GM12878 (cell line): ENCODE results near the gene DFFB. TPM values are rescaled to one million over a fixed set of nuclear protein-coding genes. Genes with fewer than 3 reads are reported as not detected.

Experiments used
- ATAC-seq: fragments of 200-7000 bp; cut with Tn5 transposase; 3 replicates; pipeline ENCODE4 v1.9.1; 2020; ENCODE audit warnings: mild to moderate bottlenecking, moderate library complexity
- BruUV-seq: library from RNA; stranded (reverse); fragments of 400-500 nt; replicated peaks from 2 replicates; lab custom pipeline; 2021; lab: Mats Ljungman, UMichigan
- CTCF ChIA-PET: fragments of 300-600 bp; sonication (Branson Sonifier 250); formaldehyde crosslinking; extraction: SDS; loops from one replicate; lab custom pipeline; 2021; ENCODE audit warnings: inconsistent platforms; lab: Yijun Ruan, JAX
- POLR2A ChIA-PET: fragments of 350-600 bp; formaldehyde crosslinking; extraction: SDS; loops from one replicate; lab custom pipeline; 2021; ENCODE audit warnings: inconsistent platforms; lab: Charles Lee
- RAD21 ChIA-PET: fragments of 300-600 bp; sonication (Branson Sonifier 250); formaldehyde crosslinking; loops from one replicate; lab custom pipeline; 2023; ENCODE audit warnings: antibody characterized with exemption; ENCODE audit not compliant: unreplicated experiment; lab: Charles Lee
- SMC1A ChIA-PET: fragments of 300-600 bp; sonication (Branson Sonifier 250); formaldehyde crosslinking; loops from one replicate; lab custom pipeline; 2023; ENCODE audit not compliant: unreplicated experiment, uncharacterized antibody; lab: Charles Lee
- DNase-seq: peaks from one replicate; pipeline ENCODE4 v3.0.0-alpha.2; 2011; ENCODE audit warnings: low read depth, low spot score
- FAIRE-seq: peaks from 3 replicates; lab custom pipeline; 2011; peaks lifted over from hg19 to GRCh38; lab: Jason Lieb, UNC
- H2AFZ ChIP-seq: 2 replicates; pipeline ENCODE4 v1.6.0; 2011; ENCODE audit warnings: low read depth, low read length, control low read depth; ENCODE audit not compliant: control insufficient read depth
- H3K27ac ChIP-seq: 2 replicates; pipeline ENCODE4 v1.5.1; 2011; ENCODE audit warnings: control low read depth; ENCODE audit not compliant: control insufficient read depth, insufficient read depth
- H3K27me3 ChIP-seq, 2 experiments: replicated peaks in 1 of 2; 2 replicates each; pipeline versions ENCODE4 v1.6.0 to v1.6.1; 2011; ENCODE audit warnings: low read length in 1 of 2; ENCODE audit not compliant: control insufficient read depth in 2 of 2, insufficient read depth in 2 of 2
- H3K36me3 ChIP-seq, 2 experiments: 2 replicates each; pipeline ENCODE4 v1.5.1; 2011; ENCODE audit warnings: low read length in 1 of 2; ENCODE audit not compliant: control insufficient read depth in 2 of 2, insufficient read depth in 2 of 2
- H3K4me1 ChIP-seq: 2 replicates; pipeline ENCODE4 v1.6.1; 2011; ENCODE audit warnings: mild to moderate bottlenecking, low read length, moderate library complexity, mixed read lengths; ENCODE audit not compliant: control insufficient read depth, insufficient read depth
- H3K4me2 ChIP-seq: 2 replicates; pipeline ENCODE4 v1.6.0; 2011; ENCODE audit warnings: control low read depth; ENCODE audit not compliant: control insufficient read depth, insufficient read depth
- H3K4me3 ChIP-seq: fragments of 200-600 bp; sonication (generic); 2 replicates; pipeline ENCODE4 v1.5.1; 2016
- H3K79me2 ChIP-seq: 2 replicates; pipeline ENCODE4 v1.6.0; 2011; ENCODE audit warnings: low read length; ENCODE audit not compliant: control insufficient read depth, insufficient read depth
- H3K9ac ChIP-seq: 2 replicates; pipeline ENCODE4 v1.8.0; 2011; ENCODE audit warnings: low read length, control low read depth, mixed read lengths; ENCODE audit not compliant: control insufficient read depth, insufficient read depth
- H3K9me3 ChIP-seq: replicated peaks from 3 replicates; pipeline ENCODE4 v1.5.1; 2011; ENCODE audit warnings: mild to moderate bottlenecking, low read length; ENCODE audit not compliant: control insufficient read depth, insufficient read depth
- H4K20me1 ChIP-seq: 2 replicates; pipeline ENCODE4 v1.6.0; 2011; ENCODE audit not compliant: control insufficient read depth, insufficient read depth
- BACH1 ChIP-seq: fragments of 450-650 bp; IDR thresholded peaks from 2 replicates; pipeline ENCODE4 v1.6.1; 2017; ENCODE audit warnings: mild to moderate bottlenecking, borderline replicate concordance
- GABPA ChIP-seq: IDR thresholded peaks from 2 replicates; pipeline ENCODE4 v1.6.1; 2014; ENCODE audit warnings: antibody characterized with exemption, low read depth, mild to moderate bottlenecking, inconsistent platforms
- IKZF1 ChIP-seq: fragments of 450-650 bp; conservative IDR thresholded peaks from 2 replicates; pipeline ENCODE4 v1.6.1; 2017; ENCODE audit warnings: antibody characterized with exemption, mild to moderate bottlenecking
- MTA2 ChIP-seq: fragments of 450-650 bp; IDR thresholded peaks from 2 replicates; pipeline ENCODE4 v1.6.1; 2016; ENCODE audit warnings: low read depth, mild to moderate bottlenecking, moderate library complexity
- MYB ChIP-seq: fragments of 150-350 bp; IDR thresholded peaks from 2 replicates; pipeline ENCODE4 v1.6.1; 2014; ENCODE audit warnings: mild to moderate bottlenecking, low read depth, low read length, borderline replicate concordance
- PAX5 ChIP-seq: IDR thresholded peaks from 2 replicates; pipeline ENCODE4 v1.6.1; 2011; ENCODE audit warnings: low read depth, low read length, borderline replicate concordance
- SREBF2 ChIP-seq: IDR thresholded peaks from 2 replicates; pipeline ENCODE4 v1.6.1; 2012; ENCODE audit warnings: mild to moderate bottlenecking, low read length
- SRF ChIP-seq, 2 experiments: IDR thresholded peaks; 2 replicates each; pipeline ENCODE4 v1.6.1; 2011; ENCODE audit warnings: low read depth in 2 of 2, low read length in 2 of 2, mild to moderate bottlenecking in 1 of 2, moderate library complexity in 1 of 2
- WGBS: methylation state at CpG from one replicate; pipeline ENCODE4 v1.1.6; 2016; ENCODE audit warnings: low lambda C conversion rate; ENCODE audit not compliant: insufficient replicate concordance, insufficient coverage; ENCODE audit errors: missing lambda C conversion rate; 5-methylcytosine and 5-hydroxymethylcytosine counted together
- in situ Hi-C: fragments of 300-500 bp; cut with MboI; formaldehyde crosslinking; loops from 9 replicates; pipeline ENCODE4 v1.14.3; 2018; ENCODE audit warnings: mixed read lengths
- intact Hi-C: fragments of 100-400 bp; cut with micrococcal nuclease; formaldehyde crosslinking; loops from one replicate; pipeline ENCODE4 v1.14.2; 2022; ENCODE audit not compliant: unreplicated experiment
- polyA plus RNA-seq, 11 experiments: library from polyadenylated mRNA; depleted of rRNA in 4 of 11; unstranded in 6 of 11; stranded (reverse) in 5 of 11; fragments of >200 nt; fragmentation: Nextera tagmentation in 4 of 11; fragmentation: Illumina TruSeq in 1 of 11; extraction: Ambion mirVana in 4 of 11; extraction: Trizol in 1 of 11; gene quantifications; 1 replicate in 1 of 11; 2 replicates in 10 of 11; pipeline versions ENCODE4 v1.2.1 to v1.2.3, GENCODE V29; 2011 to 2016; ENCODE audit warnings: inconsistent platforms in 2 of 11, missing spikeins in 2 of 11, low read depth in 1 of 11
- total RNA-seq, 4 experiments: library from RNA; depleted of rRNA in 3 of 4; stranded (reverse); fragments of >200 nt in 3 of 4; fragmentation: Illumina TruSeq in 1 of 4; extraction: Trizol in 1 of 4; gene quantifications; 2 replicates each; pipeline versions ENCODE4 v1.2.1 to v1.2.3, GENCODE V29; 2013 to 2021
- TF ChIP-seq, protein P1 (sequence below): fragments of 450-650 bp; IDR thresholded peaks from 2 replicates; pipeline ENCODE4 v1.6.1; 2017; ENCODE audit warnings: mild to moderate bottlenecking, low read depth, inconsistent platforms; ENCODE audit not compliant: poor library complexity, severe bottlenecking

Gene DFFB
- total and polyA plus RNA-seq, 10 of the 15 experiments (the other 5 are each of a cell fraction or from before 2014, with no cell fraction given), result 2.7 to 10.7 (median 6.5) TPM

DNA sequence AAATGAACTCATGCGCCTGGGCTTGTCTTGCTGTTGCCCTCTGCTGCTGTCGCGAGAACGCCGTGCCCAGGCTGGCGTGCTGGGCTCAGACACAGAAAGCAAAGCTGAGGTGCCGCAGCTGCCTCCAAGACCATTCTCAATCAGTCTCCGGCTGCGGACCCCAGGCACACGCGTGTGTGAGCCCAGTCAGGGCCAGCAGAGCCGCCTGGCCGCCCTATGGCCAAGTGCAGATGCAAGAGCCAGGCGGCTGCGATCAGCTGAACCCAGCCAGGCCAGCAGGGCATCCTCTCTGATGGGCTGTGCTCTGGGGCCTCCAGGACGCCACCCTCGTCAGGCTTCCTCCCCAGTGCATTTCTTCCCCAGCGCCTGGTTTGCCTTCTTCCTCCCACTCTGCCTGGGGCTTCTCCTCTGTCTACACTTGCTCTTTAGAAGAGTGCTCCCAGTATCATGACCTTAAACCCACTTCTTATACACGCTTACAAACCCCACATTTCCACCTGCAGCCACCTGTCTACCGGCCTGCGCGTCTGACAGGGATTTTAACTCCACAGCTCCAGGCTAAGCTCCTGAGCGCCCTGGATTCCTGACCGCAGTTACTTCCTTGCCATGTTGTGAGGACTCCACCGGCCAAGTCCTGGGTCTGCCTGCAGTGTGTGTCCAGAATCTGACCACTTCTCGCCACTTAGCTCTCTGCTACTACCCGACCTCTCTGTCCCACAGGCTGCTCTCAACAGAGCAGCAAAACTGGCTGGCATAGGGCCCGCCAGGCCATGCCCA lies 39.3 kb upstream of the DFFB start:
- H3K79me2 ChIP-seq, result no peaks in the 10 kb centered on the region
- H3K4me3 ChIP-seq, result no peak overlapping the region
- ChIA-PET RAD21 (no interaction called here), SMC1A (no interaction called here), POLR2A (no interaction called here), CTCF (no interaction called here)
- FAIRE-seq (no peak), DNase-seq (no peak), ATAC-seq (no peak)
- 94% methylated on average over 28 of the region's 28 CpGs for WGBS
- intact Hi-C loops, result no loop called here
- no TSS peak for BruUV-seq
- no peaks in the 10 kb centered on the region for H3K27me3 ChIP-seq
- no peaks in the 10 kb centered on the region; a peak in 3 of 4 replicates for H3K36me3 ChIP-seq
- no peak overlapping the region for H2AFZ ChIP-seq
- no peak overlapping the region for H3K4me2 ChIP-seq
- H4K20me1 ChIP-seq, result no peaks in the 10 kb centered on the region
- in situ Hi-C loops, result no loop called here
- H3K9me3 ChIP-seq, result no peaks in the 10 kb centered on the region
- H3K27ac ChIP-seq, result no peak overlapping the region
- no peaks in the 10 kb centered on the region for H3K4me1 ChIP-seq
- TF ChIP-seq MTA2 (no peak), SREBF2 (no peak), IKZF1 (no peak), SRF (IDR thresholded peaks at IDR 0.05; ENCODE audit: low read depth in 2 of 2, low read length in 2 of 2) (no peak), BACH1 (no peak), MYB (no peak), PAX5 (no peak), GABPA (no peak)
- TF ChIP-seq, protein P1, sequence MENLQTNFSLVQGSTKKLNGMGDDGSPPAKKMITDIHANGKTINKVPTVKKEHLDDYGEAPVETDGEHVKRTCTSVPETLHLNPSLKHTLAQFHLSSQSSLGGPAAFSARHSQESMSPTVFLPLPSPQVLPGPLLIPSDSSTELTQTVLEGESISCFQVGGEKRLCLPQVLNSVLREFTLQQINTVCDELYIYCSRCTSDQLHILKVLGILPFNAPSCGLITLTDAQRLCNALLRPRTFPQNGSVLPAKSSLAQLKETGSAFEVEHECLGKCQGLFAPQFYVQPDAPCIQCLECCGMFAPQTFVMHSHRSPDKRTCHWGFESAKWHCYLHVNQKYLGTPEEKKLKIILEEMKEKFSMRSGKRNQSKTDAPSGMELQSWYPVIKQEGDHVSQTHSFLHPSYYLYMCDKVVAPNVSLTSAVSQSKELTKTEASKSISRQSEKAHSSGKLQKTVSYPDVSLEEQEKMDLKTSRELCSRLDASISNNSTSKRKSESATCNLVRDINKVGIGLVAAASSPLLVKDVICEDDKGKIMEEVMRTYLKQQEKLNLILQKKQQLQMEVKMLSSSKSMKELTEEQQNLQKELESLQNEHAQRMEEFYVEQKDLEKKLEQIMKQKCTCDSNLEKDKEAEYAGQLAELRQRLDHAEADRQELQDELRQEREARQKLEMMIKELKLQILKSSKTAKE, result no peak
- TF ChIP-seq, all 136 proteins: peak for 0
- H3K9ac ChIP-seq, result no peak overlapping the region
